Adrenal gland (tissue), 5 donors: ENCODE data around the gene AOC1.

ENCODE experiments used
- CTCF ChIP-seq, 6 experiments: fragments of 450-650 bp in 4 of 6; fragments of 200-600 bp in 2 of 6; sonication (generic) in 1 of 6; IDR thresholded peaks; 1 replicate in 5 of 6; 2 replicates in 1 of 6; pipeline versions ENCODE4 v1.5.1 to v1.8.0; 2016 to 2021; ENCODE audit warnings: antibody characterized with exemption in 6 of 6, mild to moderate bottlenecking in 2 of 6, moderate library complexity in 1 of 6
- POLR2A ChIP-seq, 2 donors: fragments of 450-650 bp; IDR thresholded peaks; one replicate each; pipeline ENCODE4 v1.6.1; 2017; ENCODE audit warnings: antibody characterized with exemption in 2 of 2, mild to moderate bottlenecking in 2 of 2, moderate library complexity in 1 of 2
- donor health status: DM: no; HTN: no; CAD: no.

DNA sequence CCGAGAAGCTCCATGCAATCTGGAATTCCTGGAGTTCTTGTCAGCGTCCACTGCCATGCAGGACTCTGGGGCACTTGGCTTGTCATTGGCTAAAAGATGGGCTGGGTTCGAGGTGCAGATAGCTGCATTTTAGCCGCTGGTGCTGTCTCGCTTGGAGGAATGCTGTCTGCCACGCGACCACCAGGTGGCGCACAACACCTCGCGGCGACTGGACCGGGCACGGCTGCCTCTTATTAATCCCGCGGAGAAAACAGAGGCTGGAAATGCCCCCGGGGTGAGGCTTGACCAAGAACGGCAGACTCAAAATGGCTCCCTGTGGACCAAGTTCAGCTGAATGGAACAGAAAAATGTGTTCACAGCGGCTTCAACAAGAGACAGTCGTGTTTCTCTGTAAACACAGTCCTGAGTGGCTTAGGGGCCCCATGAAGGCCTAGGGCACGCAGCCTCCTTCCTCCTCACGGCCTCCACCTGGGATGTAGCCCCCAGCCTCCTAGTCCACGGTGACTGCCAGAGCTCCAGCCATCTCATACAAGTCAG, 46.2 kb downstream of the AOC1 start:
- TF ChIP-seq CTCF (IDR thresholded peaks at IDR 0.05) = peak; percentile 92 to 97 (median 94)
- no peak for TF ChIP-seq POLR2A (IDR thresholded peaks at IDR 0.05)
